ENCODE results near the gene SLC12A1.
A peak's percentile ranks its signal among the peaks of the same experiment; 100 is the strongest.
"Not testable (repeated sequence)": the region's sequence is repeated elsewhere in the genome, so short reads cannot be mapped to it uniquely, and the experiment has no call there.

SLC12A1 gene

DNA sequence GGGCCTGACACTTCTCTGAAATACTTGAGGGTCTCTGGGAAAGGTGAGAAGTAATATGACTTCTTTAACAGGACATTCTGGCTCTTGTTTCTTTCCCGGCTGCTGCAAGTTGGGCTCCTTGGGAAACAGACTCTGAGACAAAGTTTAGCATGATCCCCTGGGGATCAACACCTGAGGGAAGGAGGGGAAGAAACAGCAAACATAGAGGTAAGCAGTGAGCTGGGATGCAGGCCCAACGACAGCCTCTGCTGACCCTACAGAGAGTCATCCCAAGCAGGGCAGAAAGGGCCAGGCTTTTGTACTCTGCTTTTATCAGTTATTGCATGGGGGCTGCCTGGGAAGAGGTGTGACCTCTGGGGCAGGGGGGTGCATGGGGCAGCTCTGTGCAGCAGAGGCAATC is 98.3 kb downstream of the SLC12A1 start:
- Histone ChIP-seq H3K9me3 (ENCODE audit: control insufficient read depth, insufficient read depth, low read length) (no peaks in the 10 kb centered on the region), H3K4me1 (ENCODE audit: insufficient read depth, low read length) (peaks cover 17% of the 10 kb centered on the region), H3K9ac (ENCODE audit: low read depth, low read length) (no peak overlapping the region), H3K36me3 (ENCODE audit: insufficient read depth, low read length) (no peaks in the 10 kb centered on the region)

DNA sequence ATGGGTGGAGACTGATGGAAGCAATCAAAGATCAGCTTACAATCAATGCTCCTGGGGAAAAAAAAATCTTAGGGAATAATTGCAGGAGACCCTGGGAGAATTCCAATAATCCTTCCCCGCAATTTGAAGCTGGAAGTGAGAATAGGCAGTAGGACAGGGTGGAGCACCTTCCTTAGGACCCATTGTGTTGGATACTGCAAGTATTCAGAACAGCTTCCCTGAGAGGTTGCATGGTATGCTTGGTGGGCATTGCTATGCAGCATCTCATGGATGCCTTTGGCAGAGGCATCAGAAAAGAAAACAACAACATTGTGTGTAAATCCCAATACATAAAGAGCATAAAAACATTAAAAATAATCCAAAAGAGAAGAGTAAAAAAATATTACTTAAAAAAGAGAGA is 100.5 kb downstream of the SLC12A1 start:
- Histone ChIP-seq H3K4me1 (ENCODE audit: insufficient read depth, low read length) (peaks cover 7% of the 10 kb centered on the region; the same call in 1 of the 2 replicates), H3K9ac (ENCODE audit: low read depth, low read length) (no peak overlapping the region), H3K36me3 (ENCODE audit: insufficient read depth, low read length) (no peaks in the 10 kb centered on the region), H3K9me3 (ENCODE audit: control insufficient read depth, insufficient read depth, low read length) (no peaks in the 10 kb centered on the region)

DNA sequence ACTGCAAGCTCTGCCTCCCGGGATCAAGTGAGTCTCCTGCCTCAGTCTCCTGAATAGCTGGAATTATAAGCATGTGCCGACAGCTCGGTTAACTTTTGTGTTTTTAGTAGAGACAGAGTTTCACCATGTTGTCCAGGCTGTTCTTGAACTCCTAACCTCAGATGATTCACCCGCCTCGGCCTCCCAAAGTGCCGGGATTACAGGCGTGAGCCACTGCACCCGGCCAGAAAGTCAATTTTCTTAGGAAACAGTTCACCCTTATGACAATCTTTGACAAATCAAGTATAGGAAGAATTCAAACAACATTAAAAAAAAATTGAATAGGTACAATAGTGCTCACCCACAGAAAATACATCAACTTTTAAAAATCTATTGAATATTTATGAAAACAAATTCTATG is 101.5 kb downstream of the SLC12A1 start:
- no peak overlapping the region for H3K9ac ChIP-seq (ENCODE audit: low read depth, low read length)
- no peaks in the 10 kb centered on the region for H3K36me3 ChIP-seq (ENCODE audit: insufficient read depth, low read length)
- peaks cover 7% of the 10 kb centered on the region; the same call in 1 of the 2 replicates for H3K4me1 ChIP-seq (ENCODE audit: insufficient read depth, low read length)
- H3K9me3 ChIP-seq (ENCODE audit: control insufficient read depth, insufficient read depth, low read length), result no peaks in the 10 kb centered on the region

DNA sequence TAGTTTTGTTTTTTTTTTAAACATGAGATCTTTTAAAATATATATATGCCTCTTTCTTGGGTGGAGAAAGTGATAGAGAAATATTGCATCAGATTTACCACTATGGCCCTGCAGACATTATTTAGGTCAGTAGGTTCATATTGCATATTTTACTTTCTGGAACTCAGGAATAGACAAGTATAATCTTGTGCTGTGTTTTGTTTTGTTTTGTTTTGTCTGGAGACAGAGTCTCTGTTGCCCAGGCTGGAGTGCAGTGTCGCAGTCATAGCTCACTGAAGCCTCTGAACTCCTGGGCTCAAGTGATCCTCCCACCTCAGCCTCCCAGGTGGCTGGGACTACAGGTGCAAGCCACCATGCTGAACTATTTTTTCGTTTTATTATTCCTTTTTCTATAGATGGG is 103.6 kb downstream of the SLC12A1 start:
- Histone ChIP-seq H3K9ac (ENCODE audit: low read depth, low read length) (no peak overlapping the region), H3K9me3 (ENCODE audit: control insufficient read depth, insufficient read depth, low read length) (no peaks in the 10 kb centered on the region), H3K36me3 (ENCODE audit: insufficient read depth, low read length) (no peaks in the 10 kb centered on the region), H3K4me1 (ENCODE audit: insufficient read depth, low read length) (peaks cover 3% of the 10 kb centered on the region; the same call in 1 of the 2 replicates)

DNA sequence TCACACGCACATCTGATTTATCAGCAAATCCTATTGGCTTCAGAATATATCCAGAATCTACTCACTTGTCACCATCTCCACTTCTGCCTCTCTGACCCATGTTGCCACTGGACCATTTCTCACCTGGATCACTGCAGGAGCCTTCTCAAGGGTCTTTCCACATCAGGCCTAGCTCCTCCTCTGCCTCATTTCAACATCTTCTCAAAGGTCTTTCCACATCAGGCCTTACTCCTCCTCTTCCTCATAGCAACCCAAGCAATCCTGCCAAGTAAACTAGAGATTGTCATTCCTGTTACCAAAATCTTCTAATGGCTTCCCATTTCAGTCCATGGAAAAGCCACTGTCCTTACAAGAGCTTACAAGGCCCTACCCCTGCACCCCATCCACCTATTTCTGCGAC is 107.1 kb downstream of the SLC12A1 start:
- no peaks in the 10 kb centered on the region for H3K36me3 ChIP-seq (ENCODE audit: insufficient read depth, low read length)
- H3K4me1 ChIP-seq (ENCODE audit: insufficient read depth, low read length), result peaks cover under 1% of the 10 kb centered on the region; the same call in 1 of the 2 replicates
- no peak overlapping the region for H3K9ac ChIP-seq (ENCODE audit: low read depth, low read length)
- H3K9me3 ChIP-seq (ENCODE audit: control insufficient read depth, insufficient read depth, low read length), result no peaks in the 10 kb centered on the region

DNA sequence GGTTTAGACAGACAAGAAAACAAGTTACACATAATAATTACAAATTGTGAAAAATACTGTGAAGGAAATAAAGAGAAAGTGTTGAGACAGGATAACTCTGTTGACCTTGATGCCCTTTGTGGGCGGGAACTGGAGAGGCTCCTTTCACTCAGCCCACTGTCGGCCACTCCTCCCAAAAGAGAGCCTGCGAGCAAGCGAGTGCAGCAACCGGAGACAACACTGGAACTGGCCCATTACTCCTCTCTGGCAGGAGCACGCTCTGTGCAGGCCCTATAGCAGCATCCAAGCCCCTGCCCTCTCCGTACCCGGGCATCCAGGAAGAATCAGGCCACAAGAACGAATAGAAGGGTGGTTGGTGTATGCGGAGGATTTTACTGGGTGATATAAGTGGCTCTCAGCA is 108.9 kb downstream of the SLC12A1 start:
- Histone ChIP-seq H3K9ac (ENCODE audit: low read depth, low read length) (no peak overlapping the region), H3K9me3 (ENCODE audit: control insufficient read depth, insufficient read depth, low read length) (no peaks in the 10 kb centered on the region), H3K4me1 (ENCODE audit: insufficient read depth, low read length) (peaks cover 7% of the 10 kb centered on the region; the same call in 1 of the 2 replicates), H3K36me3 (ENCODE audit: insufficient read depth, low read length) (no peaks in the 10 kb centered on the region)

DNA sequence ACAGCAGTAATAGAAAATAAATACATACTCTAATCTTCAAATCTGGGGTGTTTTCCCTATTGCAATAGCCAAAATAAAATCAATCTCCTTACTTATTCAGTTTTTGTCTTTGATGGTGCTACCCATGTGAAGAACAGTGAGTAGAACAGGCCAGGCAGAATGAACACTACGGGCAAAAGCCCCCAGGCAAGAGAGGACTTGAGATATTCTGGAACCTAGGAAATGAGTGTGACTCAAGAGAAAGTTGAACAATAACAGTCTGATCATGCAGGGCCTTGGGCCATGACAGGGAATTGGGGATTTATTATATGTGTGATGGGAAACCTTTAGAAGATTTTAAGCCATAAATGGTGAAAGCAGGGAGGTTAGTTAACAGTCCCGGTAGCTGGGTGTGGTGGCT is 111.1 kb downstream of the SLC12A1 start:
- Histone ChIP-seq H3K9ac (ENCODE audit: low read depth, low read length) (no peak overlapping the region), H3K9me3 (ENCODE audit: control insufficient read depth, insufficient read depth, low read length) (no peaks in the 10 kb centered on the region), H3K4me1 (ENCODE audit: insufficient read depth, low read length) (peaks cover 7% of the 10 kb centered on the region; the same call in 1 of the 2 replicates), H3K36me3 (ENCODE audit: insufficient read depth, low read length) (no peaks in the 10 kb centered on the region)

DNA sequence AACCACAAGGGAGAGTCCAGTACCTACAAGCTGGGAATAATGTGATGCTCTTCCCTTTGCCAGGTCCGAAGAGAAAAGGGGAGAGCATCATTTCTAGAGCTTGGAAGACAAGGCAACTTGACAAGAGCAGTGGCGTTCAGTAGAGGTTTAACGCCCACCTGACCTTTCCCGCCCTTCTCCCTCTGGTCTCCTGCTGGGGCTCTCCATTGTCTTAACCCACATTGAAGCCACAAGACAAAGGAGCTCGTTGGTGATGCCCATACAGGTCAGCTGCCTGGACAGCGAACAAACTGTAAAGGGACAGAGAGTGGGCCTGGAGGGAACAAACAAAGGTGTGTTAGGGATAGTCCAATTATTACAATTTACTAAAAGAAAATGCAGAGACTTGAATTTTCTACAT is 112.0 kb downstream of the SLC12A1 start:
- Histone ChIP-seq H3K9me3 (ENCODE audit: control insufficient read depth, insufficient read depth, low read length) (no peaks in the 10 kb centered on the region), H3K4me1 (ENCODE audit: insufficient read depth, low read length) (peaks cover 7% of the 10 kb centered on the region; the same call in 1 of the 2 replicates), H3K9ac (ENCODE audit: low read depth, low read length) (no peak overlapping the region)

DNA sequence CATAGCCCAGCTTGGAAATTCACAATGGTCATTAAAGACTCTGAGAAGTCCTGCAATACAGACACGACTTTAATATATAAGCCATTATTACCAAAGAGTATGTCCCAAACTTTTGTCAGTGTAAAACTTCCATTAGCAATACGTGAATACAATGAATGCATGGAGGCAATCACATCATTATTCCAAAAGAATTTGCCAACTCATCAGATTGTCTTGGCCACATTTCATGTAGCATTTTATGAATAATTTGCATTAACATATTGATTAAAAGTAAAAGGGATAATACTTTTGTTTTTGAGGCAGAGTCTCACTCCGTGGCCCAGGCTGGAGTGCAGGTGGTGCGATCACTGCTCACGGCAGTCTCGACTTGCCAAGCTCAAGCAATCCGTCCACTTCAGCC is 117.2 kb downstream of the SLC12A1 start:
- Histone ChIP-seq H3K4me1 (ENCODE audit: insufficient read depth, low read length) (peaks cover 5% of the 10 kb centered on the region; the same call in 1 of the 2 replicates), H3K36me3 (ENCODE audit: insufficient read depth, low read length) (no peaks in the 10 kb centered on the region), H3K9me3 (ENCODE audit: control insufficient read depth, insufficient read depth, low read length) (no peaks in the 10 kb centered on the region), H3K9ac (ENCODE audit: low read depth, low read length) (no peak overlapping the region)

More for the DNA sequence above, 112.0 kb downstream of the SLC12A1 start:
- H3K36me3 ChIP-seq (ENCODE audit: insufficient read depth, low read length), result no peaks in the 10 kb centered on the region

DNA sequence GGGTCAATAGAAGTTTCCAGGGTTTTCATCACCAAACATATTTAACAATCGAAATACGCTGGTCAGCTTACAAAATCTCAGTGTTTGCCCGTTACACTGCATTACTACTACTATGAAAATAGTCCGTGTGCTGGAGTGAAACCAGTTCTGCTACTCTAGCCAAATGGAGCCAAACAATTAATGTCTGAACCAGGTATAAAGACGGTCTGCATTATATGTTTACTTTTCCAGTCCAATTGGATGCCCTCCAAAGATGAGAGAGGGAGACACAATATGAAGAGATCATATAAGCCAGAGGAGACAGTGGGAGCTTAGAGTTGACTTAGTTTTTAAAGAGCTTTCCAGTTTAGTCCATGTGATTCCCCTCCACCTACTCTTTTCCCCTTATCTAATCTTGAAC is 118.8 kb downstream of the SLC12A1 start:
- Histone ChIP-seq H3K4me1 (ENCODE audit: insufficient read depth, low read length) (no peaks in the 10 kb centered on the region), H3K36me3 (ENCODE audit: insufficient read depth, low read length) (no peaks in the 10 kb centered on the region), H3K9me3 (ENCODE audit: control insufficient read depth, insufficient read depth, low read length) (no peaks in the 10 kb centered on the region)

DNA sequence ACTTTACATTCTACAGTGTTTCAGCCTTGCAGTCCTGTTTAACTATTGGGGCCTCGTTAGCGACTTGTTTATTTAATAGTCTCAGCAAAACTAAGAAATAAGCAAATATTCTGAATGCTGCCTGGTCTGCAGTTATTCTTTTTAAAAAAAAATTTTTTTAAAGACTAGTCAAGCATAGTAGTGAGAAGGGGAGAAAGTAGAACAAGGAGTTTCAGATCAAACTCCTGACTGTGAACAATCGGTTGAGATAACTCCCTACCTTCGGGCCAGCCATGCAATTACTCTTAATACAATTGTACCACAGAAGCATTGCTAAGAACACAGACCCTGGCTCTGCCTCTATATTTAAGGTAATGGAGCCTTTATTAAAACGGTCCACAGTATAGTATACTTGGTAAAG is 119.3 kb downstream of the SLC12A1 start:
- Histone ChIP-seq H3K9me3 (ENCODE audit: control insufficient read depth, insufficient read depth, low read length) (no peaks in the 10 kb centered on the region), H3K36me3 (ENCODE audit: insufficient read depth, low read length) (no peaks in the 10 kb centered on the region), H3K4me1 (ENCODE audit: insufficient read depth, low read length) (no peaks in the 10 kb centered on the region), H3K9ac (ENCODE audit: low read depth, low read length) (no peak overlapping the region)

More for the DNA sequence above, 118.8 kb downstream of the SLC12A1 start:
- no peak overlapping the region for H3K9ac ChIP-seq (ENCODE audit: low read depth, low read length)

DNA sequence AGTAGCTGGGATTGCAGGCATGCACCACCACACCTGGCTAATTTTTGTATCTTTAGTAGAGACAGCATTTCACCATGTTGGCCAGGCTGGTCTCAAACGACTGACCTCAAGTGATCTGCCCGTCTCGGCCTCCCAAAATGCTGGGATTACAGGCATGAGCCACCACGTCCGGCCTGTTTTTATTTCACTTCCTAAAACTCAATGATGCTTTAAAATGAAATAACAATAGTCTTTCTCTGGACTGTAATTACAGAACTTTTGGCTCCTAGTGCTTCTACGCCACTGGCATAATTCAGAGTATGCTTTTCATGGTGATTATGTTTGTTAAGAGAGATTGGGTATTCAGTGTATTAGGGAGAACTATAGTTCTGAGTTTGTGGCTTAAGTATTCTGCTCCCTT is 120.1 kb downstream of the SLC12A1 start:
- H3K4me1 ChIP-seq (ENCODE audit: insufficient read depth, low read length); H3K9ac ChIP-seq (ENCODE audit: low read depth, low read length); H3K36me3 ChIP-seq (ENCODE audit: insufficient read depth, low read length); H3K9me3 ChIP-seq (ENCODE audit: control insufficient read depth, insufficient read depth, low read length): not testable (repeated sequence)

DNA sequence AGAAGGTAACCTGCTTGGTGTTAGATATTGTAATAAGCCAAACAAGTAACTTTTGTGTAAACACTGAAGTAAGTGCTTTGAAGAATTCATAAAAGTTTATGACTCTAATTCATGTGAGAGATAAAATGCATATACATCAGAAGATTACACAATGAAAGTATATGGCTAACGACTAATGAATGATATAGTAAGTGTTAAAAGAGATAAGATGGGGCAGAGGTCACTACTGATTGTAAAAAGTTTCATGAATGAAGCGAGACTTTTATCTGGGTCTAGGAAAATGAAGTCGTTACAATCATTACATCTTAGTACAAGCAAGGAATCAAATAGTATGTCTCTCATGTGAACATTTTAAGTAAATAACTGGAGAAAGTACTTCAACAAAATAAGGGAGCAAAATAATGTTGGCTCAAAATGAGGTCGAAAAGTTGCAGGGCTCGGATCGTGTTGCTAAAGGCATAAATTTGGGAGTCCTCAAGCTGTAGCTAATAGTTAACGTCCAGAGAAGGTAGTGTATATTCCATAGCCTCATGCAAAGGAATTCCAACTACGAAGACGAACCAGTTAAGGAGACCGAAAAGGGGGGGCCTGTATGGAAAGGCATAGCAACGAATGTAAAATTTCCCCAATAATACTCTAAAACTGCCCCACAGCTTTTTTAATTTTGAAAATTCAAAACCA is 124.1 kb downstream of the SLC12A1 start:
- Histone ChIP-seq H3K9me3 (ENCODE audit: control insufficient read depth, insufficient read depth, low read length) (no peaks in the 10 kb centered on the region), H3K9ac (ENCODE audit: low read depth, low read length) (peak overlapping the region; percentile 82), H3K4me1 (ENCODE audit: insufficient read depth, low read length) (peaks cover 9% of the 10 kb centered on the region; the same call in 1 of the 2 replicates), H3K36me3 (ENCODE audit: insufficient read depth, low read length) (peaks cover 5% of the 10 kb centered on the region; the same call in 1 of the 2 replicates)

DNA sequence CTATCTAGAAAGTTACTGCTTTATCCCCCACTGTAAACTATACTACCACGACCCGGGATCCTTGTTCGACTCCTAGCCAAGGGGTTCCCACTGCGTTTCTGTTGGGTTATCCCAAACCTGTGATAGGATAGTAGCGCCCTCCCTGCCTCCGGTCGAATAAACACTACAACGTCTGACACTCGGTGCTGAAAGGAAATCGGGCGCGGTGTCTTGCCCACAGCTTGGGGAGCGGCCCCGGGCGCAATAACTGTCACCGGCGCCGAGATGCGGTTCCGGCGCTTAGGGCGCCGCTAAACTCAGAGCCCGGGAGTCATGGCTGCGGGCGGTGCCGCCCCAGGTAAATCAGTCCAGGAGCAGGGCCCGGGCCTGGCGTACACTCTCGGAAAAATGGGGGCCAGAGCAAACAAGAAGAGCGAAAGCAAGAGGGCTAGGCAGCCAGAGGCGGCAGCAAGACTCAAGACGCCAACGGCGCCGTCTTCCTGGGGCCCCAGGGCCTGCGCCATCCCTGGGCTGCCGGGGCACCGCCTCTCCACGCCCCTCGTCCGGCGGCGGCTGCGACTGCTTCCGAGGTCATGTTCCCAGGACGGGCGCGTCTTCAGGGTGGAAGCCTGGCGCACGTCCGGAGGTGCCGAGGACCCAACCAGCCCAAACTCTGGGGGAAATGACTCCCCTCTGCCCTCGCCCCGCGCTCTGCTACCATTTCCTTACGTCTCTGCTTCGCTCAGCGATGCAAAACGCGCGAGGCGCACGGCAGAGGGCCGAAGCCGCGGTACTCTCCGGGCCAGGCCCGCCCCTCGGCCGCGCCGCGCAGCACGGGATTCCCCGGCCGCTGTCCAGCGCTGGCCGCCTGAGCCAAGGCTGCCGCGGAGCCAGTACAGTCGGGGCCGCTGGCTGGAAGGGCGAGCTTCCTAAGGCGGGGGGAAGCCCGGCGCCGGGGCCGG is 125.0 kb downstream of the SLC12A1 start, which contains the start of gene DUT:
DUT (plus strand) TSS at position 575 of the 941 bp plus-strand sequence; CDS start at position 662, 87 bp downstream.
- Histone ChIP-seq H3K9me3 (ENCODE audit: control insufficient read depth, insufficient read depth, low read length) (no peaks in the 10 kb centered on the region), H3K9ac (ENCODE audit: low read depth, low read length) (peak within 1 kb of the TSS; percentile 82), H3K36me3 (ENCODE audit: insufficient read depth, low read length) (peaks cover 5% of the 10 kb centered on the region; the same call in 1 of the 2 replicates), H3K4me1 (ENCODE audit: insufficient read depth, low read length) (peaks cover 9% of the 10 kb centered on the region; the same call in 1 of the 2 replicates)

Measured in ES-I3 (cell line).